ENCODE data around the gene NEK6.

DNA sequence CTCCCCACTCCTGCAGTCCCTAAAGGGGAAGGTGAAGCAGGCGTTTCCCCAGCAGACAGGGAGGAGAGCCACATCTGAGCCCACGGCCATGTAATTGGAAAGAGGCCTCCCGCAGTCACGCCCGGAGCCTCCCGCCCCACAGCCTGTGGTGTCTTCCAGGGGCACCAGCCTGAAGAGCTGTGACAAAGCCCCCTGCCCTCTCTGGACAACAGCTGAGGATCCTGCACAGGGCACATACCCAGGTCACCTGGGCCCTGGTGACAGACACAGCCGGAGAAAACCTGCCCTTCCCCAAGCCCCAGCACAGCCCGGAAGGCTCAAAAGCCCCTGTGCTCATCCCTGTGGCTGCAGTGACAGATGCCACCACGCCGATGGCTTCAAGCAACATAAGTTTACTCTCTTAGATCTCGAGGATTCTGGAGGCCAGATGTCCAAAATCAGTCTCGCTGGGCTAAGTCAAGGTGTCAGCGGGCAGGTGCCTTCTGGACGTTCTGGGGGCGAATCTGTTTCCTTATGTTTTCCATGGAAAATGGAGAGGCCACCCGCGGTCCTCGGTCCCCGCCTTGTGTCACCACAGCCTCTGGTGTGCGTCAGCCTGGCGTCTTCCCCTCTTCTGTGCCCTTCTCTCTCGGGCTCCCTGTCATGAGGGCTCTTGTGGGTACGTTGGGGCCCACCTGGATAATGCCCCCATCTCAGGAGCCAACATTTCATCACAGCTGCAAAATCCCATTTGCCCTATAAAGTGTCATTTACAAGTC lies 86.0 kb downstream of the NEK6 start:
- TF ChIP-seq, protein P1, sequence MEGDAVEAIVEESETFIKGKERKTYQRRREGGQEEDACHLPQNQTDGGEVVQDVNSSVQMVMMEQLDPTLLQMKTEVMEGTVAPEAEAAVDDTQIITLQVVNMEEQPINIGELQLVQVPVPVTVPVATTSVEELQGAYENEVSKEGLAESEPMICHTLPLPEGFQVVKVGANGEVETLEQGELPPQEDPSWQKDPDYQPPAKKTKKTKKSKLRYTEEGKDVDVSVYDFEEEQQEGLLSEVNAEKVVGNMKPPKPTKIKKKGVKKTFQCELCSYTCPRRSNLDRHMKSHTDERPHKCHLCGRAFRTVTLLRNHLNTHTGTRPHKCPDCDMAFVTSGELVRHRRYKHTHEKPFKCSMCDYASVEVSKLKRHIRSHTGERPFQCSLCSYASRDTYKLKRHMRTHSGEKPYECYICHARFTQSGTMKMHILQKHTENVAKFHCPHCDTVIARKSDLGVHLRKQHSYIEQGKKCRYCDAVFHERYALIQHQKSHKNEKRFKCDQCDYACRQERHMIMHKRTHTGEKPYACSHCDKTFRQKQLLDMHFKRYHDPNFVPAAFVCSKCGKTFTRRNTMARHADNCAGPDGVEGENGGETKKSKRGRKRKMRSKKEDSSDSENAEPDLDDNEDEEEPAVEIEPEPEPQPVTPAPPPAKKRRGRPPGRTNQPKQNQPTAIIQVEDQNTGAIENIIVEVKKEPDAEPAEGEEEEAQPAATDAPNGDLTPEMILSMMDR (IDR thresholded peaks at IDR 0.05; ENCODE audit: insufficient read depth, low read length), result no peak
- no peak for TF ChIP-seq REST (IDR thresholded peaks at IDR 0.05; ENCODE audit: insufficient replicate concordance, low read depth)
